Caco-2 (cell line): ENCODE measurements around the gene SYT9. TPM values are rescaled to one million over a fixed set of nuclear protein-coding genes. Genes with fewer than 3 reads are reported as not detected.

ENCODE experiments used
- BruUV-seq: library from RNA; stranded (reverse); fragments of 400-500 nt; replicated peaks from 2 replicates; lab custom pipeline; 2021; lab: Mats Ljungman, UMichigan
- CTCF ChIA-PET: fragments of 300-600 bp; sonication (Branson Sonifier 250); formaldehyde crosslinking; loops from one replicate; lab custom pipeline; 2022; ENCODE audit warnings: antibody characterized with exemption; lab: Charles Lee
- POLR2A ChIA-PET: fragments of 300-600 bp; sonication (Branson Sonifier 250); formaldehyde crosslinking; loops from one replicate; lab custom pipeline; 2022; ENCODE audit warnings: antibody characterized with exemption; lab: Charles Lee
- DNase-seq, 2 experiments: peaks; one replicate each; pipeline versions ENCODE4 v3.0.0 to v3.0.0-alpha.2; 2020 to 2022
- H3K27me3 ChIP-seq: replicated peaks from 2 replicates; pipeline ENCODE4 v1.6.0; 2011; ENCODE audit warnings: low read length; ENCODE audit not compliant: control insufficient read depth, insufficient read depth
- H3K36me3 ChIP-seq: 2 replicates; pipeline ENCODE4 v1.5.1; 2011; ENCODE audit warnings: low read length; ENCODE audit not compliant: control insufficient read depth, insufficient read depth
- H3K4me1 ChIP-seq: fragments of 250-450 bp; sonication (Bioruptor Pico); 2 replicates; pipeline ENCODE4 v1.5.1; 2020; ENCODE audit warnings: mild to moderate bottlenecking
- H3K4me3 ChIP-seq: 2 replicates; pipeline ENCODE4 v1.5.1; 2011; ENCODE audit warnings: low read depth, mild to moderate bottlenecking, control low read depth, low read length
- H3K9me3 ChIP-seq: fragments of 250-450 bp; sonication (Bioruptor Pico); 2 replicates; pipeline ENCODE4 v1.5.1; 2020; ENCODE audit warnings: mild to moderate bottlenecking, moderate library complexity
- H3K27ac Mint-ChIP-seq: one replicate; pipeline ENCODE4 v1.8.0; 2022; ENCODE audit warnings: mixed read lengths; ENCODE audit not compliant: unreplicated experiment
- H3K27me3 Mint-ChIP-seq: one replicate; pipeline ENCODE4 v1.8.0; 2022; ENCODE audit warnings: mixed read lengths; ENCODE audit not compliant: insufficient read depth, unreplicated experiment
- H3K36me3 Mint-ChIP-seq: one replicate; pipeline ENCODE4 v1.8.0; 2022; ENCODE audit warnings: mild to moderate bottlenecking, mixed read lengths; ENCODE audit not compliant: insufficient read depth, unreplicated experiment
- H3K4me1 Mint-ChIP-seq: one replicate; pipeline ENCODE4 v1.8.0; 2022; ENCODE audit warnings: low read depth, mixed read lengths; ENCODE audit not compliant: unreplicated experiment
- H3K4me3 Mint-ChIP-seq: one replicate; pipeline ENCODE4 v1.8.0; 2022; ENCODE audit warnings: mild to moderate bottlenecking, moderate library complexity, mixed read lengths; ENCODE audit not compliant: unreplicated experiment
- H3K9me3 Mint-ChIP-seq: one replicate; pipeline ENCODE4 v1.8.0; 2022; ENCODE audit warnings: mixed read lengths; ENCODE audit not compliant: unreplicated experiment
- CTCF ChIP-seq, 2 experiments: fragments of 200-600 bp in 1 of 2; IDR thresholded peaks; 1 replicate in 1 of 2; 2 replicates in 1 of 2; pipeline versions ENCODE4 v1.5.1 to v1.8.0; 2011 to 2022; ENCODE audit warnings: antibody characterized with exemption in 1 of 2, control low read depth in 1 of 2, inconsistent platforms in 1 of 2, low read depth in 1 of 2, low read length in 1 of 2, mild to moderate bottlenecking in 1 of 2, moderate library complexity in 1 of 2; ENCODE audit not compliant: insufficient read depth in 1 of 2, severe bottlenecking in 1 of 2, unreplicated experiment in 1 of 2
- intact Hi-C: fragments of 100-400 bp; cut with micrococcal nuclease; formaldehyde crosslinking; loops from one replicate; pipeline ENCODE4 v1.10.0; 2022; ENCODE audit not compliant: unreplicated experiment
- total RNA-seq: library from RNA; stranded (reverse); gene quantifications from 2 replicates; pipeline ENCODE4 v1.2.3, GENCODE V29; 2022

Gene SYT9
- total RNA-seq, 1 experiment from 2014 or later = not detected

- no TSS peak for BruUV-seq
- H3K27me3 ChIP-seq = no peaks in the 10 kb centered on the region
- Mint-ChIP-seq H3K4me1 (peaks cover 7% of the 10 kb centered on the region), H3K4me3 (no peak overlapping the region), H3K27me3 (peaks cover 5% of the 10 kb centered on the region), H3K36me3 (peaks cover 5% of the 10 kb centered on the region), H3K9me3 (no peaks in the 10 kb centered on the region), H3K27ac (no peak overlapping the region)
- no peak overlapping the region for H3K4me3 ChIP-seq
- ChIA-PET CTCF (no interaction called here), POLR2A (no interaction called here)
- no peaks in the 10 kb centered on the region for H3K36me3 ChIP-seq
- no peak for TF ChIP-seq CTCF (IDR thresholded peaks at IDR 0.05; ENCODE audit: insufficient read depth in 1 of 2, low read depth in 1 of 2, low read length in 1 of 2, severe bottlenecking in 1 of 2, unreplicated experiment in 1 of 2)
- no peaks in the 10 kb centered on the region for H3K9me3 ChIP-seq
- no peaks in the 10 kb centered on the region for H3K4me1 ChIP-seq
- DNase-seq = no peak
- intact Hi-C loops = no loop called here
Measured at GRCh38 chr11:7445564-7445963, 193.9 kb downstream of the SYT9 start.

GRCh38 chr11:7448201-7448600 is 196.5 kb downstream of the SYT9 start:
- H3K27ac Mint-ChIP-seq = no peak overlapping the region
- no peak for DNase-seq
- Histone ChIP-seq H3K4me1 (no peaks in the 10 kb centered on the region), H3K36me3 (no peaks in the 10 kb centered on the region), H3K9me3 (no peaks in the 10 kb centered on the region), H3K4me3 (no peak overlapping the region), H3K27me3 (no peaks in the 10 kb centered on the region)
- peaks cover 7% of the 10 kb centered on the region for H3K4me1 Mint-ChIP-seq
- ChIA-PET CTCF (interaction anchor here (0.6 kb wide), 1 partner anchor 906 kb away, joined by 5 read pairs; no protein-coding TSS in a partner anchor), POLR2A (no interaction called here)
- no peak overlapping the region for H3K4me3 Mint-ChIP-seq
- TF ChIP-seq CTCF (IDR thresholded peaks at IDR 0.05; ENCODE audit: insufficient read depth in 1 of 2, low read depth in 1 of 2, low read length in 1 of 2, severe bottlenecking in 1 of 2, unreplicated experiment in 1 of 2) = peak in 1 of 2 experiments; percentile 1
- intact Hi-C loops = no loop called here
- H3K36me3 Mint-ChIP-seq = peaks cover 5% of the 10 kb centered on the region
- H3K27me3 Mint-ChIP-seq = peaks cover 5% of the 10 kb centered on the region
- BruUV-seq = no TSS peak
- no peaks in the 10 kb centered on the region for H3K9me3 Mint-ChIP-seq

GRCh38 chr11:7449211-7449840 is 197.6 kb downstream of the SYT9 start:
- no peak for TF ChIP-seq CTCF (IDR thresholded peaks at IDR 0.05; ENCODE audit: insufficient read depth in 1 of 2, low read depth in 1 of 2, low read length in 1 of 2, severe bottlenecking in 1 of 2, unreplicated experiment in 1 of 2)
- H3K27me3 ChIP-seq = no peaks in the 10 kb centered on the region
- CTCF ChIA-PET = interaction anchor here (0.6 kb wide), 1 partner anchor 96 kb away, joined by 3 read pairs; no protein-coding TSS in a partner anchor
- no peak overlapping the region for H3K4me3 ChIP-seq
- H3K9me3 Mint-ChIP-seq = no peaks in the 10 kb centered on the region
- H3K27me3 Mint-ChIP-seq = peaks cover 8% of the 10 kb centered on the region
- BruUV-seq = no TSS peak
- no peak overlapping the region for H3K27ac Mint-ChIP-seq
- no peak overlapping the region for H3K4me3 Mint-ChIP-seq
- POLR2A ChIA-PET = no interaction called here
- H3K36me3 Mint-ChIP-seq = peaks cover 5% of the 10 kb centered on the region
- intact Hi-C loops = no loop called here
- H3K4me1 ChIP-seq = no peaks in the 10 kb centered on the region
- no peak for DNase-seq
- no peaks in the 10 kb centered on the region for H3K36me3 ChIP-seq
- no peaks in the 10 kb centered on the region for H3K9me3 ChIP-seq
- peaks cover 7% of the 10 kb centered on the region for H3K4me1 Mint-ChIP-seq
